Testis (tissue), 3 donors: ENCODE results near the gene PRKAG2. TPM values are rescaled to one million over a fixed set of nuclear protein-coding genes. Genes with fewer than 3 reads are reported as not detected.

Experiments
- DNase-seq: peaks from one replicate; pipeline ENCODE4 v3.0.0-alpha.2; 2019
- H3K27ac ChIP-seq, 2 donors: fragments of 200-600 bp; sonication (generic); one replicate each; pipeline ENCODE4 v1.5.1; 2019
- H3K27me3 ChIP-seq: fragments of 200-600 bp; sonication (generic); one replicate; pipeline ENCODE4 v1.5.1; 2019
- H3K36me3 ChIP-seq: fragments of 200-600 bp; sonication (generic); one replicate; pipeline ENCODE4 v1.5.1; 2017; ENCODE audit warnings: low read depth; ENCODE audit errors: missing control alignments
- H3K4me1 ChIP-seq: fragments of 200-600 bp; sonication (generic); one replicate; pipeline ENCODE4 v1.5.1; 2019
- H3K4me3 ChIP-seq, 2 donors: fragments of 200-600 bp; sonication (generic); one replicate each; pipeline ENCODE4 v1.5.1; 2017 to 2019
- H3K9me3 ChIP-seq: fragments of 200-600 bp; sonication (generic); one replicate; pipeline ENCODE4 v1.5.1; 2017
- CTCF ChIP-seq, 3 experiments: fragments of 450-650 bp in 2 of 3; fragments of 200-600 bp in 1 of 3; sonication (generic) in 1 of 3; IDR thresholded peaks; one replicate each; pipeline ENCODE4 v1.5.1; 2016 to 2019; ENCODE audit warnings: antibody characterized with exemption in 3 of 3, mild to moderate bottlenecking in 2 of 3, moderate library complexity in 1 of 3
- POLR2A ChIP-seq: fragments of 450-650 bp; IDR thresholded peaks from one replicate; pipeline ENCODE4 v1.6.1; 2017; ENCODE audit warnings: antibody characterized with exemption, mild to moderate bottlenecking, moderate library complexity
- WGBS, 2 donors: methylation state at CpG; one replicate each; pipeline ENCODE4 v1.1.5; 2018; 5-methylcytosine and 5-hydroxymethylcytosine counted together
- intact Hi-C: fragments of 100-400 bp; cut with DNase I; formaldehyde crosslinking; loops from one replicate; pipeline ENCODE4 v1.15.1; 2023; ENCODE audit warnings: low total_unique reads
- polyA plus RNA-seq: library from polyadenylated mRNA; stranded (reverse); fragments of 350-450 nt; fragmentation: Illumina TruSeq; extraction: RNeasy Lipid Tissue Mini Kit (QIAGEN cat#74804); gene quantifications from one replicate; pipeline ENCODE4 v1.2.3, GENCODE V29; 2014; ENCODE audit warnings: low read depth, low replicate concordance; ENCODE audit not compliant: insufficient read depth
- total RNA-seq, 2 donors: library from RNA; depleted of rRNA; stranded (reverse); fragments of >200 nt; gene quantifications; one replicate each; pipeline ENCODE4 v1.2.3, GENCODE V29; 2016

PRKAG2 gene
- total and polyA plus RNA-seq, 3 donors from 2014 or later = 27.9 to 28.7 (median 28.6) TPM

DNA sequence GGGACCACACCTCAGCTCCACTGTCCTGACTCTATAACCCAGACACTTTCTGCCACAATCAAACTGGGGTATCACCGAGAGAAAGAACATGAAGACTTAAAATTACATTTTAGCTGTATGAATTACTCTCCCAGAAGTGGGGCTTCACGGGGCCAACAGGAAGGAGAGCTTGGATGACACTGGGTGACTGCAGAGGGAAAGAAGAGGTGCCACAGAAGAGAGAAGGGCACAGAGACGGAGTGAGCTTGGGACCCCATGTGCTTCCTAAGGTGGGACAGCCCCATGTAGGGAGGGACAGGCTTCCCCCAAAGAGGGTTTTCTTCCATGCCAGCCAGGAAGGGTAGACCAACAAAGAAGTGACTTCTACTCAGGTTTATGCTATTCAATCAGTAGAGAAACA is 195.2 kb downstream of the PRKAG2 start:
- H3K9me3 ChIP-seq = no peaks in the 10 kb centered on the region
- H3K4me3 ChIP-seq = no peak overlapping the region
- DNase-seq = no peak
- no peaks in the 10 kb centered on the region for H3K36me3 ChIP-seq
- intact Hi-C loops = no loop called here
- TF ChIP-seq CTCF (IDR thresholded peaks at IDR 0.05) (no peak), POLR2A (no peak)
- peaks cover 10% of the 10 kb centered on the region for H3K4me1 ChIP-seq
- WGBS, 2 donors = 92 to 94% methylated on average over 3 of the region's 3 CpGs
- no peak overlapping the region for H3K27ac ChIP-seq
- H3K27me3 ChIP-seq = no peaks in the 10 kb centered on the region

- TF ChIP-seq POLR2A = no peak
- no peak for TF ChIP-seq CTCF (IDR thresholded peaks at IDR 0.05)
- H3K27me3 ChIP-seq = no peaks in the 10 kb centered on the region
- no peaks in the 10 kb centered on the region for H3K9me3 ChIP-seq
- peak overlapping the region in 1 of 2 donors; percentile 66 for H3K27ac ChIP-seq
- H3K36me3 ChIP-seq = no peaks in the 10 kb centered on the region
- H3K4me1 ChIP-seq = peaks cover 7% of the 10 kb centered on the region
- WGBS, 2 donors = 65 to 72% methylated on average over 7 of the region's 7 CpGs
- intact Hi-C loops = no loop called here
- no peak overlapping the region for H3K4me3 ChIP-seq
- DNase-seq = peak; percentile 44
Observed at GRCh38 chr7:151680810-151681209, 196.1 kb downstream of the PRKAG2 start.

GRCh38 chr7:151679881-151680612 is 196.9 kb downstream of the PRKAG2 start:
- intact Hi-C loops = no loop called here
- TF ChIP-seq POLR2A (no peak), CTCF (IDR thresholded peaks at IDR 0.05) (no peak)
- Histone ChIP-seq H3K27ac (peak overlapping the region in 1 of 2 donors; percentile 66), H3K9me3 (no peaks in the 10 kb centered on the region), H3K36me3 (no peaks in the 10 kb centered on the region), H3K27me3 (no peaks in the 10 kb centered on the region), H3K4me3 (no peak overlapping the region), H3K4me1 (peaks cover 7% of the 10 kb centered on the region)
- 86 to 89% methylated on average over 11 of the region's 11 CpGs for WGBS, 2 donors
- DNase-seq = no peak

GRCh38 chr7:151679071-151679708 is 197.7 kb downstream of the PRKAG2 start:
- H3K4me1 ChIP-seq = peaks cover 7% of the 10 kb centered on the region
- WGBS, 2 donors = 66 to 83% methylated on average over 7 to 8 of the region's 8 CpGs

More at GRCh38 chr7:151679071-151679708, 197.7 kb downstream of the PRKAG2 start:
- Histone ChIP-seq H3K27me3 (no peaks in the 10 kb centered on the region), H3K9me3 (no peaks in the 10 kb centered on the region), H3K36me3 (no peaks in the 10 kb centered on the region), H3K4me3 (no peak overlapping the region), H3K27ac (no peak overlapping the region)
- no peak for DNase-seq
- TF ChIP-seq POLR2A = no peak
- TF ChIP-seq CTCF (IDR thresholded peaks at IDR 0.05) = no peak
- intact Hi-C loops = no loop called here
